Kidney epithelial cell (primary cell): Measurements from ENCODE around the gene PRKG1. TPM values are rescaled to one million over a fixed set of nuclear protein-coding genes. Genes with fewer than 3 reads are reported as not detected.

Experiments
- DNase-seq: peaks from one replicate; pipeline ENCODE4 v3.0.0-alpha.2; 2010; ENCODE audit warnings: low read depth
- H3K27me3 ChIP-seq: 2 replicates; pipeline ENCODE4 v1.6.0; 2011; ENCODE audit warnings: low read length; ENCODE audit not compliant: control insufficient read depth, insufficient read depth
- H3K36me3 ChIP-seq: 2 replicates; pipeline ENCODE4 v1.5.1; 2011; ENCODE audit warnings: low read length; ENCODE audit not compliant: control insufficient read depth, insufficient read depth
- H3K4me3 ChIP-seq: 2 replicates; pipeline ENCODE4 v1.5.1; 2011; ENCODE audit warnings: low read depth, mild to moderate bottlenecking, control low read depth, low read length
- CTCF ChIP-seq: IDR thresholded peaks from 2 replicates; pipeline ENCODE4 v1.5.1; 2011; ENCODE audit warnings: mild to moderate bottlenecking, moderate library complexity, low read length, control low read depth, inconsistent platforms; ENCODE audit not compliant: insufficient read depth, poor library complexity, severe bottlenecking
- total RNA-seq: library from RNA; depleted of rRNA; stranded (reverse); fragments of >200 nt; gene quantifications from 2 replicates; pipeline ENCODE4 v1.2.3, GENCODE V29; 2015

The PRKG1 gene
- total RNA-seq, 1 donor from 2014 or later, result 1.3 TPM

- no peak for TF ChIP-seq CTCF
- no peaks in the 10 kb centered on the region for H3K27me3 ChIP-seq
- no peaks in the 10 kb centered on the region for H3K36me3 ChIP-seq
- H3K4me3 ChIP-seq, result no peak overlapping the region
- no peak for DNase-seq
Measured at GRCh38 chr10:52111101-52111891, 1037.0 kb downstream of the PRKG1 start.

GRCh38 chr10:52115823-52116222 is 1041.5 kb downstream of the PRKG1 start:
- no peak for DNase-seq
- no peaks in the 10 kb centered on the region for H3K27me3 ChIP-seq
- H3K36me3 ChIP-seq, result no peaks in the 10 kb centered on the region
- no peak for TF ChIP-seq CTCF
- no peak overlapping the region for H3K4me3 ChIP-seq

GRCh38 chr10:52119507-52119906 is 1045.2 kb downstream of the PRKG1 start:
- DNase-seq, result no peak
- no peak for TF ChIP-seq CTCF
- no peaks in the 10 kb centered on the region for H3K36me3 ChIP-seq
- H3K4me3 ChIP-seq, result no peak overlapping the region
- H3K27me3 ChIP-seq, result no peaks in the 10 kb centered on the region

GRCh38 chr10:52121688-52122087 is 1047.4 kb downstream of the PRKG1 start:
- Histone ChIP-seq H3K4me3 (no peak overlapping the region), H3K36me3 (no peaks in the 10 kb centered on the region), H3K27me3 (no peaks in the 10 kb centered on the region)
- DNase-seq, result no peak
- no peak for TF ChIP-seq CTCF

GRCh38 chr10:52128056-52128683 is 1053.9 kb downstream of the PRKG1 start:
- no peak for TF ChIP-seq CTCF
- no peaks in the 10 kb centered on the region for H3K36me3 ChIP-seq
- DNase-seq, result no peak

More at GRCh38 chr10:52128056-52128683, 1053.9 kb downstream of the PRKG1 start:
- H3K27me3 ChIP-seq, result no peaks in the 10 kb centered on the region
- H3K4me3 ChIP-seq, result no peak overlapping the region
